Loucy (cell line): Measurements from ENCODE around the gene PSMB9.

ENCODE experiments used
- CTCF ChIP-seq: fragments of 200-600 bp; sonication (generic); conservative IDR thresholded peaks from 2 replicates; pipeline ENCODE4 v1.5.1; 2014; ENCODE audit warnings: mild to moderate bottlenecking, antibody characterized with exemption, low read length
- EZH2phosphoT487 ChIP-seq: fragments of 200-600 bp; IDR thresholded peaks from 2 replicates; pipeline ENCODE4 v1.6.1; 2018; ENCODE audit warnings: antibody characterized with exemption, mild to moderate bottlenecking, moderate library complexity, borderline replicate concordance

DNA sequence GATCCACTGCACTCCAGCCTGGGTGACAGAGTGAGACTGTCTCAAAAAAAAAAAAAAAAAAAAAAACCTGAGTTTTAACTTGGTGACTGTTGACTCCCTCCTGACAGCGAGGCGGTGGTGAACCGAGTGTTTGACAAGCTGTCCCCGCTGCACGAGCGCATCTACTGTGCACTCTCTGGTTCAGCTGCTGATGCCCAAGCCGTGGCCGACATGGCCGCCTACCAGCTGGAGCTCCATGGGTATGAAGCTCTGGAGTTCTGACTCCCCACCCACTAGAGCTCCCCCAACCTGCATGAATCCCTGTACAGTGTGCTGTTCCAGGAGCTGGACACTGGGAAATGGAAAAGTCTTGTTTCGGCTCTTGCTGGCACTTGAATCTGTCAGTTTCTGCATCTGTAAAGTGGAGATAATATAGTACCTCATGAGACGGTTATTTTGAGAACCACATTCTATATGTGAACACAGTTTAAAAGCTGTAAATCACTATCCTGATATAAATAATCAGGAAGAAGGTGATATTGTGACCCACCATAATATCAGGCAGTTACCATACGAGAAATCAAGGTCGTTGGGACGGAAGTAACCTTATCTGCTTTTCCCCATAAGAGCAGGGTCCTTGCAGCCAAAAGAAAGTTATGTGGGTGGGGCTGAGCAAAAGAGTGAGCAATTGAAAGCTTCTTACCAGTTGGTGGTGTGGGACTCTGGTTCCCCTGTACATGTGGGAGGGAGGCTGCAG, 3.3 kb downstream of the PSMB9 start:
- TF ChIP-seq CTCF: no peak
- TF ChIP-seq EZH2phosphoT487: no peak
